Keratinocyte (primary cell): ENCODE results near the gene CMC1. TPM values are rescaled to one million over a fixed set of nuclear protein-coding genes. Genes with fewer than 3 reads are reported as not detected.
A peak's percentile ranks its signal among the peaks of the same experiment; 100 is the strongest.

Source experiments
- DNase-seq: peaks from one replicate; pipeline ENCODE4 v3.0.0-alpha.2; 2011; ENCODE audit warnings: low read depth, missing footprints, low spot score
- FAIRE-seq: peaks from 2 replicates; lab custom pipeline; 2011; peaks lifted over from hg19 to GRCh38; lab: Jason Lieb, UNC
- H2AFZ ChIP-seq: 2 replicates; pipeline ENCODE4 v1.6.0; 2012; ENCODE audit warnings: low read length, control low read depth, inconsistent platforms; ENCODE audit not compliant: control insufficient read depth
- H3K27ac ChIP-seq: 2 replicates; pipeline ENCODE4 v1.5.1; 2011; ENCODE audit warnings: low read length; ENCODE audit not compliant: control insufficient read depth, insufficient read depth
- H3K27me3 ChIP-seq: 3 replicates; pipeline ENCODE4 v1.6.0; 2011; ENCODE audit warnings: low read length; ENCODE audit not compliant: control insufficient read depth, insufficient read depth; ENCODE audit errors: extremely low read depth
- H3K36me3 ChIP-seq, 2 experiments: 2 replicates in 1 of 2; 3 replicates in 1 of 2; pipeline ENCODE4 v1.5.1; 2011; ENCODE audit warnings: low read length in 2 of 2, mild to moderate bottlenecking in 1 of 2; ENCODE audit not compliant: control insufficient read depth in 2 of 2, insufficient read depth in 2 of 2; ENCODE audit errors: extremely low read depth in 1 of 2
- H3K4me1 ChIP-seq: 3 replicates; pipeline ENCODE4 v1.5.1; 2011; ENCODE audit warnings: low read length; ENCODE audit not compliant: control insufficient read depth, insufficient read depth; ENCODE audit errors: extremely low read depth
- H3K4me2 ChIP-seq: 3 replicates; pipeline ENCODE4 v1.6.0; 2011; ENCODE audit warnings: low read depth, low read length; ENCODE audit not compliant: control insufficient read depth, insufficient read depth; ENCODE audit errors: extremely low read depth
- H3K4me3 ChIP-seq, 3 experiments: fragments of 200-600 bp in 1 of 3; sonication (generic) in 1 of 3; 2 replicates in 2 of 3; 3 replicates in 1 of 3; pipeline ENCODE4 v1.5.1; 2011 to 2016; ENCODE audit warnings: low read length in 3 of 3, mild to moderate bottlenecking in 3 of 3, control low read depth in 2 of 3, inconsistent platforms in 1 of 3, low read depth in 1 of 3, mixed read lengths in 1 of 3, mixed run types in 1 of 3, moderate library complexity in 1 of 3; ENCODE audit not compliant: control insufficient read depth in 2 of 3, insufficient read depth in 2 of 3; ENCODE audit errors: extremely low read depth in 1 of 3
- H3K79me2 ChIP-seq: 2 replicates; pipeline ENCODE4 v1.6.0; 2012; ENCODE audit warnings: low read length; ENCODE audit not compliant: control insufficient read depth, insufficient read depth
- H3K9ac ChIP-seq: 3 replicates; pipeline ENCODE4 v1.6.0; 2011; ENCODE audit warnings: low read length; ENCODE audit not compliant: control insufficient read depth, insufficient read depth; ENCODE audit errors: extremely low read depth
- H3K9me1 ChIP-seq: 3 replicates; pipeline ENCODE4 v1.6.0; 2011; ENCODE audit warnings: low read length; ENCODE audit not compliant: control insufficient read depth, insufficient read depth; ENCODE audit errors: extremely low read depth
- H3K9me3 ChIP-seq: 2 replicates; pipeline ENCODE4 v1.5.1; 2012; ENCODE audit warnings: low read depth, low read length; ENCODE audit not compliant: control insufficient read depth
- H4K20me1 ChIP-seq: 3 replicates; pipeline ENCODE4 v1.6.0; 2011; ENCODE audit warnings: low read length; ENCODE audit not compliant: control insufficient read depth, insufficient read depth; ENCODE audit errors: extremely low read depth
- CTCF ChIP-seq, 3 experiments: IDR thresholded peaks in 1 of 3; conservative IDR thresholded peaks in 1 of 3; optimal IDR thresholded peaks in 1 of 3; 2 replicates in 2 of 3; 3 replicates in 1 of 3; pipeline versions ENCODE3 to v1.5.1; 2011; ENCODE audit warnings: low read length in 3 of 3, mild to moderate bottlenecking in 3 of 3, moderate library complexity in 2 of 3, control low read depth in 1 of 3, inconsistent platforms in 1 of 3; ENCODE audit not compliant: insufficient read depth in 2 of 3; ENCODE audit errors: extremely low read depth in 1 of 3
- EZH2 ChIP-seq: IDR thresholded peaks from one replicate; pipeline ENCODE4 v1.6.1; 2012; ENCODE audit warnings: inconsistent platforms, mild to moderate bottlenecking, low read length, moderate library complexity
- dilution Hi-C: fragments of 300-500 bp; cut with MboI; formaldehyde crosslinking; loops from one replicate; pipeline ENCODE4 v1.7.0; 2020; ENCODE audit warnings: low sequenced_read_pairs; ENCODE audit not compliant: extremely low pct_ligation_motif_present
- polyA plus RNA-seq, 5 experiments: library from polyadenylated mRNA; depleted of rRNA in 3 of 5; stranded (reverse) in 3 of 5; stranded (forward) in 1 of 5; unstranded in 1 of 5; fragments of >200 nt; gene quantifications; 1 replicate in 1 of 5; 2 replicates in 3 of 5; 3 replicates in 1 of 5; pipeline versions ENCODE4 v1.2.1 to v1.2.3, GENCODE V29; 2011 to 2012; ENCODE audit warnings: missing spikeins in 2 of 5, low read depth in 1 of 5, low replicate concordance in 1 of 5

Gene CMC1
- polyA plus RNA-seq, 1 donor (not counting 4 experiments of a cell fraction or from before 2014, with no cell fraction given), result 23.9 TPM

- no peaks in the 10 kb centered on the region for H4K20me1 ChIP-seq
- H3K27ac ChIP-seq, result no peak overlapping the region
- no peaks in the 10 kb centered on the region for H3K27me3 ChIP-seq
- H3K4me2 ChIP-seq, result no peak overlapping the region
- H3K9me3 ChIP-seq, result no peaks in the 10 kb centered on the region
- no peak for FAIRE-seq
- no peaks in the 10 kb centered on the region for H3K36me3 ChIP-seq
- no peak overlapping the region for H3K9ac ChIP-seq
- H3K4me3 ChIP-seq, result no peak overlapping the region
- H3K9me1 ChIP-seq, result no peaks in the 10 kb centered on the region
- H2AFZ ChIP-seq, result no peak overlapping the region
- TF ChIP-seq CTCF (optimal IDR thresholded peaks at IDR 0.05 in 1 of 3, IDR thresholded peaks at IDR 0.05 in 1 of 3, conservative IDR thresholded peaks at IDR 0.05 in 1 of 3; ENCODE audit: extremely low read depth in 1 of 3, insufficient read depth in 2 of 3, low read length in 3 of 3), result no peak
- TF ChIP-seq EZH2, result no peak
- no peak for DNase-seq
- dilution Hi-C loops, result no loop called here
- no peaks in the 10 kb centered on the region for H3K4me1 ChIP-seq
- no peaks in the 10 kb centered on the region for H3K79me2 ChIP-seq
These were observed 39.4 kb downstream of the CMC1 start for GRCh38 chr3:28280781-28281180.

- no peak for FAIRE-seq
- no peaks in the 10 kb centered on the region for H3K36me3 ChIP-seq
- H3K27ac ChIP-seq, result no peak overlapping the region
These were observed 45.2 kb downstream of the CMC1 start for GRCh38 chr3:28286595-28286994.

More at GRCh38 chr3:28286595-28286994, 45.2 kb downstream of the CMC1 start:
- Histone ChIP-seq H3K4me3 (no peak overlapping the region), H3K9me3 (no peaks in the 10 kb centered on the region), H3K79me2 (no peaks in the 10 kb centered on the region), H3K9ac (no peak overlapping the region), H3K27me3 (no peaks in the 10 kb centered on the region), H3K4me1 (no peaks in the 10 kb centered on the region), H2AFZ (no peak overlapping the region), H3K9me1 (no peaks in the 10 kb centered on the region), H4K20me1 (no peaks in the 10 kb centered on the region), H3K4me2 (no peak overlapping the region)
- dilution Hi-C loops, result no loop called here
- DNase-seq, result no peak
- TF ChIP-seq CTCF (optimal IDR thresholded peaks at IDR 0.05 in 1 of 3, IDR thresholded peaks at IDR 0.05 in 1 of 3, conservative IDR thresholded peaks at IDR 0.05 in 1 of 3; ENCODE audit: extremely low read depth in 1 of 3, insufficient read depth in 2 of 3, low read length in 3 of 3) (peak in 2 of 3 experiments; percentile 38 to 53), EZH2 (no peak)
